ENCODE measurements around the gene OGDH. TPM values are rescaled to one million over a fixed set of nuclear protein-coding genes. Genes with fewer than 3 reads are reported as not detected.

Gene OGDH
- total and polyA plus RNA-seq, 10 of the 15 experiments (the other 5 are each of a cell fraction or from before 2014, with no cell fraction given): 4.1 to 103 (median 48.4) TPM

DNA sequence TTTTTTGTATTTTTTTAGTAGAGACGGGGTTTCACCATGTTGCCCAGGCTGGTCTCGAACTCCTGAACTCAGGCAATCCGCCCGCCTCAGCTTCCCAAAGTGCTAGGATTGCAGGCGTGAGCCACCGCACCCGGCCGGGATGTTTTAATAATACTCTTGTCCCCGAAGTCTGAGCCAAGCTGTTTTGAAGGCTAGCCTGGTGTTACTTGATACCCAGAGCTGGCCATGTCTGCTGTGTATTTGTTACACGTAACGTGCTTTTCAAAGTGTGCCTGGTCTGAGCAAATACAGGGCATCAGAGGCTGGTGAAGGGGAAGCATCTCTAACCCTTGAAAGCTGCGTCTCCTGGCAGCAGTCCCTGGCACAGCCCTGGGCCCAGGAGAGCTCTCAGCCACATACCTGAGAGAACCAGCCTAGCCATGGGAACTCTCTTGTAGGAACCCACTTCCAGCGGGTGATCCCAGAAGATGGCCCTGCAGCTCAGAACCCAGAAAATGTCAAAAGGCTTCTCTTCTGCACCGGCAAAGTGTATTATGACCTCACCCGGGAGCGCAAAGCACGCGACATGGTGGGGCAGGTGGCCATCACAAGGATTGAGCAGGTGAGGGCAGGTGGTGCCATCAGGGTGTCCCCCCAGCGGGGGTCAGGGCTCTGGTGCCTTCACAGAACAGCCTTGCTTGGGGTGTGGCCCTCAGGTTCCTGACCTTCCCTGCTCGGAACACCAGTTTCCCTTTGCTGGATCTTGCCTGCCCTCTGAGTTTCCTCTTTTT lies 100.5 kb downstream of the OGDH start:
- in situ Hi-C loops (cut with MboI): no loop called here
- 91% methylated on average over 20 of the region's 20 CpGs for WGBS (ENCODE audit: insufficient coverage, insufficient replicate concordance, low lambda C conversion rate, missing lambda C conversion rate)
- TF ChIP-seq ZNF384 (IDR thresholded peaks at IDR 0.05; ENCODE audit: borderline replicate concordance, low read depth, low read length): no peak
- TF ChIP-seq PAX8 (IDR thresholded peaks at IDR 0.05): no peak
- TF ChIP-seq HCFC1 (IDR thresholded peaks at IDR 0.05; ENCODE audit: low read length): no peak
- TF ChIP-seq, protein P1, sequence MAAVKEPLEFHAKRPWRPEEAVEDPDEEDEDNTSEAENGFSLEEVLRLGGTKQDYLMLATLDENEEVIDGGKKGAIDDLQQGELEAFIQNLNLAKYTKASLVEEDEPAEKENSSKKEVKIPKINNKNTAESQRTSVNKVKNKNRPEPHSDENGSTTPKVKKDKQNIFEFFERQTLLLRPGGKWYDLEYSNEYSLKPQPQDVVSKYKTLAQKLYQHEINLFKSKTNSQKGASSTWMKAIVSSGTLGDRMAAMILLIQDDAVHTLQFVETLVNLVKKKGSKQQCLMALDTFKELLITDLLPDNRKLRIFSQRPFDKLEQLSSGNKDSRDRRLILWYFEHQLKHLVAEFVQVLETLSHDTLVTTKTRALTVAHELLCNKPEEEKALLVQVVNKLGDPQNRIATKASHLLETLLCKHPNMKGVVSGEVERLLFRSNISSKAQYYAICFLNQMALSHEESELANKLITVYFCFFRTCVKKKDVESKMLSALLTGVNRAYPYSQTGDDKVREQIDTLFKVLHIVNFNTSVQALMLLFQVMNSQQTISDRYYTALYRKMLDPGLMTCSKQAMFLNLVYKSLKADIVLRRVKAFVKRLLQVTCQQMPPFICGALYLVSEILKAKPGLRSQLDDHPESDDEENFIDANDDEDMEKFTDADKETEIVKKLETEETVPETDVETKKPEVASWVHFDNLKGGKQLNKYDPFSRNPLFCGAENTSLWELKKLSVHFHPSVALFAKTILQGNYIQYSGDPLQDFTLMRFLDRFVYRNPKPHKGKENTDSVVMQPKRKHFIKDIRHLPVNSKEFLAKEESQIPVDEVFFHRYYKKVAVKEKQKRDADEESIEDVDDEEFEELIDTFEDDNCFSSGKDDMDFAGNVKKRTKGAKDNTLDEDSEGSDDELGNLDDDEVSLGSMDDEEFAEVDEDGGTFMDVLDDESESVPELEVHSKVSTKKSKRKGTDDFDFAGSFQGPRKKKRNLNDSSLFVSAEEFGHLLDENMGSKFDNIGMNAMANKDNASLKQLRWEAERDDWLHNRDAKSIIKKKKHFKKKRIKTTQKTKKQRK (IDR thresholded peaks at IDR 0.05; ENCODE audit: low read depth, low read length): no peak
- TF ChIP-seq NFIC (IDR thresholded peaks at IDR 0.05; ENCODE audit: low read depth, low read length): no peak
- TF ChIP-seq, protein P2, sequence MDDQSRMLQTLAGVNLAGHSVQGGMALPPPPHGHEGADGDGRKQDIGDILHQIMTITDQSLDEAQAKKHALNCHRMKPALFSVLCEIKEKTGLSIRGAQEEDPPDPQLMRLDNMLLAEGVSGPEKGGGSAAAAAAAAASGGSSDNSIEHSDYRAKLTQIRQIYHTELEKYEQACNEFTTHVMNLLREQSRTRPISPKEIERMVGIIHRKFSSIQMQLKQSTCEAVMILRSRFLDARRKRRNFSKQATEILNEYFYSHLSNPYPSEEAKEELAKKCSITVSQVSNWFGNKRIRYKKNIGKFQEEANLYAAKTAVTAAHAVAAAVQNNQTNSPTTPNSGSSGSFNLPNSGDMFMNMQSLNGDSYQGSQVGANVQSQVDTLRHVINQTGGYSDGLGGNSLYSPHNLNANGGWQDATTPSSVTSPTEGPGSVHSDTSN (IDR thresholded peaks at IDR 0.05; ENCODE audit: insufficient replicate concordance, low read depth, low read length): no peak
- no peak for TF ChIP-seq STAT3 (IDR thresholded peaks at IDR 0.05; ENCODE audit: low read depth, low read length)
- no peak for TF ChIP-seq NBN (IDR thresholded peaks at IDR 0.05)
- TF ChIP-seq SPI1 (IDR thresholded peaks at IDR 0.05; ENCODE audit: borderline replicate concordance, insufficient read depth, low read depth, low read length): no peak
- TF ChIP-seq BMI1 (IDR thresholded peaks at IDR 0.05; ENCODE audit: borderline replicate concordance): no peak
- TF ChIP-seq ETV6 (conservative IDR thresholded peaks at IDR 0.05 in 1 of 2, IDR thresholded peaks at IDR 0.05 in 1 of 2; ENCODE audit: borderline replicate concordance in 1 of 2, low read depth in 1 of 2): no peak
- no peak for TF ChIP-seq BRCA1 (IDR thresholded peaks at IDR 0.05; ENCODE audit: low read depth, low read length)
- TF ChIP-seq BCL11A (IDR thresholded peaks at IDR 0.05; ENCODE audit: low read depth, low read length): no peak
- TF ChIP-seq, protein P3, sequence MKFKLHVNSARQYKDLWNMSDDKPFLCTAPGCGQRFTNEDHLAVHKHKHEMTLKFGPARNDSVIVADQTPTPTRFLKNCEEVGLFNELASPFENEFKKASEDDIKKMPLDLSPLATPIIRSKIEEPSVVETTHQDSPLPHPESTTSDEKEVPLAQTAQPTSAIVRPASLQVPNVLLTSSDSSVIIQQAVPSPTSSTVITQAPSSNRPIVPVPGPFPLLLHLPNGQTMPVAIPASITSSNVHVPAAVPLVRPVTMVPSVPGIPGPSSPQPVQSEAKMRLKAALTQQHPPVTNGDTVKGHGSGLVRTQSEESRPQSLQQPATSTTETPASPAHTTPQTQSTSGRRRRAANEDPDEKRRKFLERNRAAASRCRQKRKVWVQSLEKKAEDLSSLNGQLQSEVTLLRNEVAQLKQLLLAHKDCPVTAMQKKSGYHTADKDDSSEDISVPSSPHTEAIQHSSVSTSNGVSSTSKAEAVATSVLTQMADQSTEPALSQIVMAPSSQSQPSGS (IDR thresholded peaks at IDR 0.05; ENCODE audit: low read length): no peak
- TF ChIP-seq CHD1 (IDR thresholded peaks at IDR 0.05; ENCODE audit: low read depth, low read length): no peak
- no peak for TF ChIP-seq POLR2AphosphoS5 (IDR thresholded peaks at IDR 0.05; ENCODE audit: low read length)
- no peak for TF ChIP-seq IKZF1 (conservative IDR thresholded peaks at IDR 0.05)
- ChIA-PET POLR2A (interaction anchor here (0.5 to 0.7 kb wide), 4 partner anchors 29 to 128 kb away, joined by 3 to 8 read pairs (median 4); no protein-coding TSS in a partner anchor), CTCF (interaction anchor here (1.4 kb wide), 1 partner anchor 68 kb away, joined by 3 read pairs; no protein-coding TSS in a partner anchor), SMC1A (ENCODE audit: uncharacterized antibody, unreplicated experiment) (interaction anchor here (1.5 kb wide), 1 partner anchor 69 kb away, joined by 3 read pairs; no protein-coding TSS in a partner anchor), RAD21 (ENCODE audit: unreplicated experiment) (interaction anchor here (0.6 kb wide), 1 partner anchor 103 kb away, joined by 3 read pairs; no protein-coding TSS in a partner anchor)
- Histone ChIP-seq H3K79me2 (ENCODE audit: control insufficient read depth, insufficient read depth, low read length) (no peaks in the 10 kb centered on the region), H3K27me3 (replicated peaks in 1 of 2; ENCODE audit: control insufficient read depth in 2 of 2, insufficient read depth in 2 of 2, low read length in 1 of 2) (no peaks in the 10 kb centered on the region), H2AFZ (ENCODE audit: control insufficient read depth, low read depth, low read length) (no peak overlapping the region), H3K9ac (ENCODE audit: control insufficient read depth, insufficient read depth, low read length) (no peak overlapping the region), H4K20me1 (ENCODE audit: control insufficient read depth, insufficient read depth) (no peaks in the 10 kb centered on the region), H3K4me3 (no peak overlapping the region), H3K4me1 (ENCODE audit: control insufficient read depth, insufficient read depth, low read length) (no peaks in the 10 kb centered on the region), H3K36me3 (ENCODE audit: control insufficient read depth in 2 of 2, insufficient read depth in 2 of 2, low read length in 1 of 2) (peaks cover 7 to 14% of the 10 kb centered on the region in 2 experiments), H3K9me3 (replicated peaks; ENCODE audit: control insufficient read depth, insufficient read depth, low read length) (no peaks in the 10 kb centered on the region), H3K4me2 (ENCODE audit: control insufficient read depth, insufficient read depth) (no peak overlapping the region), H3K27ac (ENCODE audit: control insufficient read depth, insufficient read depth) (no peak overlapping the region)
- no peak for DNase-seq (ENCODE audit: low read depth, low spot score)
- no peak for FAIRE-seq
- no TSS peak for BruUV-seq (replicated peaks)
- ATAC-seq: no peak
- intact Hi-C loops (cut with micrococcal nuclease; ENCODE audit: unreplicated experiment): no loop called here
